Brain microvascular endothelial cell (primary cell): ENCODE results near the gene TCEAL9.

ENCODE experiments used
- DNase-seq: peaks from one replicate; pipeline ENCODE4 v3.0.0-alpha.2; 2020
- H3K27ac ChIP-seq: fragments of 250-450 bp; sonication (Bioruptor Pico); 2 replicates; pipeline ENCODE4 v1.5.1; 2020; ENCODE audit warnings: mild to moderate bottlenecking, moderate library complexity
- H3K27me3 ChIP-seq: fragments of 250-450 bp; sonication (Bioruptor Pico); replicated peaks from 2 replicates; pipeline ENCODE4 v1.5.1; 2020; ENCODE audit warnings: mild to moderate bottlenecking
- H3K36me3 ChIP-seq: fragments of 250-450 bp; sonication (Bioruptor Pico); replicated peaks from 2 replicates; pipeline ENCODE4 v1.5.1; 2020; ENCODE audit warnings: mild to moderate bottlenecking
- H3K4me3 ChIP-seq: 2 replicates; pipeline ENCODE4 v1.5.1; 2011; ENCODE audit warnings: low read depth, mild to moderate bottlenecking, control low read depth, low read length, moderate library complexity
- in situ Hi-C: cut with HindIII; loops from 2 replicates; pipeline ENCODE4 v1.10.0; 2017; ENCODE audit warnings: low sequenced_read_pairs, low pct_ligation_motif_present
- TF ChIP-seq, protein P1 (sequence below): IDR thresholded peaks from 2 replicates; pipeline ENCODE4 v1.5.1; 2011; ENCODE audit warnings: low read depth, mild to moderate bottlenecking, moderate library complexity, low read length, control low read depth, inconsistent platforms; ENCODE audit errors: missing control alignments

Gene TCEAL9

DNA sequence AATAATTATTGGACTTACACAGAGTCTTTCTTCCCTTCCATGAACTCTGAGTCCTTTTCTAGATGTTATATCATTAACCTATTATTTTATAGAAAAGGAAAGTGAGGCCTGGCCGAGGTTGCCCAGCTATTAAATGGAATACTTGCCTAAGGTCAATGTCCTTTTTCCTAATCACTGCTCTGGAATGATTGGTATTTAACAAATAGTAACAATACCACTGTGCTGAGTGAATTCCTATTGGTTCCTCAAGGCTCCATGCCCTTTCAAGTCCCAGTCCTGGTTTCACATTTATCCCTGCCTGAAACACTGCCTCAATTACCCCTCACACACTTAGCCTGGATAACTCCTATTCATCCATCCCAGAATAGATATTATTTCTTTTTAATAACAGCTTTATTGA lies 6.2 kb downstream of the TCEAL9 start:
- no peaks in the 10 kb centered on the region for H3K27me3 ChIP-seq
- no peak for DNase-seq
- H3K4me3 ChIP-seq, result no peak overlapping the region
- TF ChIP-seq, protein P1, sequence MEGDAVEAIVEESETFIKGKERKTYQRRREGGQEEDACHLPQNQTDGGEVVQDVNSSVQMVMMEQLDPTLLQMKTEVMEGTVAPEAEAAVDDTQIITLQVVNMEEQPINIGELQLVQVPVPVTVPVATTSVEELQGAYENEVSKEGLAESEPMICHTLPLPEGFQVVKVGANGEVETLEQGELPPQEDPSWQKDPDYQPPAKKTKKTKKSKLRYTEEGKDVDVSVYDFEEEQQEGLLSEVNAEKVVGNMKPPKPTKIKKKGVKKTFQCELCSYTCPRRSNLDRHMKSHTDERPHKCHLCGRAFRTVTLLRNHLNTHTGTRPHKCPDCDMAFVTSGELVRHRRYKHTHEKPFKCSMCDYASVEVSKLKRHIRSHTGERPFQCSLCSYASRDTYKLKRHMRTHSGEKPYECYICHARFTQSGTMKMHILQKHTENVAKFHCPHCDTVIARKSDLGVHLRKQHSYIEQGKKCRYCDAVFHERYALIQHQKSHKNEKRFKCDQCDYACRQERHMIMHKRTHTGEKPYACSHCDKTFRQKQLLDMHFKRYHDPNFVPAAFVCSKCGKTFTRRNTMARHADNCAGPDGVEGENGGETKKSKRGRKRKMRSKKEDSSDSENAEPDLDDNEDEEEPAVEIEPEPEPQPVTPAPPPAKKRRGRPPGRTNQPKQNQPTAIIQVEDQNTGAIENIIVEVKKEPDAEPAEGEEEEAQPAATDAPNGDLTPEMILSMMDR, result no peak
- in situ Hi-C loops, result no loop called here
- no peak overlapping the region for H3K27ac ChIP-seq
- H3K36me3 ChIP-seq, result no peaks in the 10 kb centered on the region

DNA sequence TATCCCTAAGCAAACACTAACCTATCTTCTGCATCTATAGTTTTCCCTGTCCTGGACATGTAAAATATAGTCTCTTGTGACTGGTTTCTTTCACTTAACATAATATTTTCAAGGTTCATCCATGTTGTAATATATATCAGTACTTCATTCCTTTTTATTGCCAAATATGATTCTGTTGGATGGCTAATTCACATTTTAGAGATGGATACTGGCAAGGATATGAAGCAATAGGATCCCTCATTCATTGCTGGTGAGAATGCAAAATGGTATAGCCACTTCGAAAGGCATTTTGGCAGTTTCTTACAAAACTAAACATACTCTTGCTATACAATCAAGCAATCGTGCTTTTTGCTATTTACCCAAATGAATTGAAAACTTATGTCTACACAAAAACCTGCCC lies 6.7 kb downstream of the TCEAL9 start:
- in situ Hi-C loops, result no loop called here
- Histone ChIP-seq H3K4me3 (no peak overlapping the region), H3K36me3 (no peaks in the 10 kb centered on the region), H3K27me3 (no peaks in the 10 kb centered on the region), H3K27ac (no peak overlapping the region)
- no peak for DNase-seq
- TF ChIP-seq, protein P1, result no peak

DNA sequence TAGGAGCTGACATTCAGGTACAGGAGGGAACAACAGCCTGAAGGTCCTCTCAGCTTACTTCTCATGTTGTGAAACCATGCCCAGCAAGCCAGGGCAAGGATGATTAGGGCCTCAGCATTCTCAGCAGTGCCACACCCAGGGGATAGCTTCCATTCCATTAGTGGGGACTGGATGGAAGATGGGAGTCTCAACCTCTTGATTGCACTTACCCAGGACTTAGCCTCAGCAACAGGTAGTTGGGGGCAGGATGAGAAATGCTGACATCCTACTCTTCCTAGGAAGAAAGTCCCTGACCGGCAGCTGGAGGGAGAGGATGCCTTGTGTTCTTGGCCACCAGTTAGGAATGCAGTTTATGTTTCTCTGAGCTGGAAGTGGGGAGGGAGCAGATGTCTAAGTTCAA lies 11.2 kb downstream of the TCEAL9 start:
- Histone ChIP-seq H3K4me3 (no peak overlapping the region), H3K27ac (no peak overlapping the region), H3K27me3 (no peaks in the 10 kb centered on the region), H3K36me3 (no peaks in the 10 kb centered on the region)
- TF ChIP-seq, protein P1, result no peak
- in situ Hi-C loops, result no loop called here
- DNase-seq, result no peak

- in situ Hi-C loops, result no loop called here
- TF ChIP-seq, protein P1, result no peak
- H3K27me3 ChIP-seq, result no peaks in the 10 kb centered on the region
- no peak overlapping the region for H3K4me3 ChIP-seq
- no peak overlapping the region for H3K27ac ChIP-seq
- H3K36me3 ChIP-seq, result no peaks in the 10 kb centered on the region
- no peak for DNase-seq
Measured at GRCh38 chrX:103369479-103369878, 13.2 kb downstream of the TCEAL9 start.

DNA sequence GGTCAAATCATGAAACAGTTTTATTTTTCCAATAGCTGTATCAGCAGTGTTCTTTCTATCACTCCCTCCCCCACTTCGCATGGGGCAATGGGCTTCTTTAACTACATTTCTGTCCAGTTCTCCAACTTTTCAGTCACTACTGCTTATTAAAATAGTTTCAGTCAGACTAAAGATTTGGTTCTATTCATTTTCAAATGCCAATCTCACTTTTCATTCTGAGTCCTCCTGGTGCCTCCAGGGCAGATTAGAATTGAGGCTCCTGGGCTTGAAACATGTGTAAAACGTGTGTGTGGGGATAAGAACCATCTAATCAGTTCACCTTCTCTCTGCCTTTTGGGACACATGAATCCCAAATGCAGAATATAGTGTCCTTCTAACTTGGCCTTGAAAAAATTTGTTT lies 16.6 kb downstream of the TCEAL9 start:
- no peak for DNase-seq

DNA sequence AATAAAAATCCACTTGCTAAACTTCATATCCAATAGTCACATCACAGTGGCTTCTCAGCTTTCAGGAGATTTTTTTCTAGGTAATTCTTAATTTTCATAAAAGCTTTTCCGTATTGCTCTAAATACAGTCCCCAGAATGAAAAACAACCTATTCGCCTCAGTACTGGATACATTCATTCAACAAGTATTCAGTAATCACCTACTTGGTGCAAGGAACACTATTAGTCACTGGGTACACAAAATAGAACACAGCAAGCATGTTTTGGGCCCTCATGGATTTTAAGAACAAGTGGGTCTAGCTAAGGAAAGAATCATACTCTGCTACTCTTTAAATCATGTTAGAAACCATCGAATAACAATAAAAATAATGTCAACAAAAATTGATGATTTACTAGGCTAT lies 17.3 kb downstream of the TCEAL9 start:
- DNase-seq, result no peak
- TF ChIP-seq, protein P1, result no peak
- Histone ChIP-seq H3K27me3 (no peaks in the 10 kb centered on the region), H3K4me3 (no peak overlapping the region), H3K27ac (no peak overlapping the region), H3K36me3 (no peaks in the 10 kb centered on the region)
- in situ Hi-C loops, result no loop called here

More for the DNA sequence above, 16.6 kb downstream of the TCEAL9 start:
- no peak overlapping the region for H3K4me3 ChIP-seq
- H3K27ac ChIP-seq, result no peak overlapping the region
- no peaks in the 10 kb centered on the region for H3K36me3 ChIP-seq
- TF ChIP-seq, protein P1, result no peak
- in situ Hi-C loops, result no loop called here
- H3K27me3 ChIP-seq, result no peaks in the 10 kb centered on the region
